Spinal cord (tissue), 10 donors: ENCODE measurements around the gene PIAS1. TPM values are rescaled to one million over a fixed set of nuclear protein-coding genes. Genes with fewer than 3 reads are reported as not detected.
A peak's percentile ranks its signal among the peaks of the same experiment; 100 is the strongest.
"Not testable (repeated sequence)": the region's sequence is repeated elsewhere in the genome, so short reads cannot be mapped to it uniquely, and the experiment has no call there.

Source experiments
- DNase-seq, 6 donors: peaks; one replicate each; pipeline versions ENCODE4 v3.0.0 to v3.0.0-alpha.2; 2013 to 2015; ENCODE audit warnings: low spot score in 6 of 6, low read depth in 4 of 6
- H3K27ac ChIP-seq: one replicate; pipeline ENCODE4 v1.5.1; 2013; ENCODE audit warnings: low read depth, low read length, control low read depth
- H3K27me3 ChIP-seq: one replicate; pipeline ENCODE4 v1.6.1; 2013; ENCODE audit warnings: low read length; ENCODE audit not compliant: control insufficient read depth, insufficient read depth
- H3K36me3 ChIP-seq: one replicate; pipeline ENCODE4 v1.6.1; 2013; ENCODE audit warnings: low read length; ENCODE audit not compliant: control insufficient read depth, insufficient read depth
- H3K4me1 ChIP-seq: one replicate; pipeline ENCODE4 v1.6.1; 2013; ENCODE audit warnings: low read length; ENCODE audit not compliant: control insufficient read depth, insufficient read depth
- H3K4me3 ChIP-seq: one replicate; pipeline ENCODE4 v1.5.1; 2013; ENCODE audit warnings: low read depth, low read length, control low read depth
- H3K9me3 ChIP-seq: one replicate; pipeline ENCODE4 v1.6.1; 2013; ENCODE audit warnings: low read length; ENCODE audit not compliant: control insufficient read depth, insufficient read depth
- WGBS: methylation state at CpG from one replicate; pipeline ENCODE4 v1.1.5; 2013; ENCODE audit warnings: missing lambda C conversion rate; ENCODE audit not compliant: insufficient coverage; 5-methylcytosine and 5-hydroxymethylcytosine counted together
- long read RNA-seq, 4 donors: transcript quantifications; one replicate each; lab custom pipeline, GENCODE V29; 2026
- polyA plus RNA-seq, 2 donors: library from polyadenylated mRNA; unstranded; fragments of 120-200 nt; gene quantifications; one replicate each; pipeline ENCODE4 v1.2.1, GENCODE V29; 2013; ENCODE audit not compliant: insufficient read length in 2 of 2
- total RNA-seq, 2 donors: library from RNA; depleted of rRNA in 1 of 2; stranded (reverse); fragments of 120-200 nt in 1 of 2; fragments of >200 nt in 1 of 2; gene quantifications; one replicate each; pipeline versions ENCODE4 v1.2.3 to v1.2.4, GENCODE V29; 2013 to 2014
- donor health status: healthy.

PIAS1 gene
- total RNA-seq (10 to 100 TPM; 38.4 to 48.5 TPM), polyA plus RNA-seq (10 to 100 TPM; 34.4 to 37.0 TPM)
- long read RNA-seq, donor 1, full-length matches to known transcripts, result 6 of 18 reads
- long read RNA-seq, donor 1, partial matches to known transcripts, result 12 of 18 reads
- long read RNA-seq, donor 1, other reads (novel, unspliced or antisense), result 0 of 18 reads
- long read RNA-seq, donor 2, full-length matches to known transcripts, result 3 of 3 reads
- long read RNA-seq, donor 2, partial matches to known transcripts, result 0 of 3 reads
- long read RNA-seq, donor 2, other reads (novel, unspliced or antisense), result 0 of 3 reads
- long read RNA-seq, donor 3, partial matches to known transcripts, result 18 of 18 reads
- long read RNA-seq, donor 3, other reads (novel, unspliced or antisense), result 0 of 18 reads
- long read RNA-seq, donor 4, full-length matches to known transcripts, result 6 of 62 reads
- long read RNA-seq, donor 4, partial matches to known transcripts, result 37 of 62 reads
- long read RNA-seq, donor 4, other reads (novel, unspliced or antisense), result 19 of 62 reads

DNA sequence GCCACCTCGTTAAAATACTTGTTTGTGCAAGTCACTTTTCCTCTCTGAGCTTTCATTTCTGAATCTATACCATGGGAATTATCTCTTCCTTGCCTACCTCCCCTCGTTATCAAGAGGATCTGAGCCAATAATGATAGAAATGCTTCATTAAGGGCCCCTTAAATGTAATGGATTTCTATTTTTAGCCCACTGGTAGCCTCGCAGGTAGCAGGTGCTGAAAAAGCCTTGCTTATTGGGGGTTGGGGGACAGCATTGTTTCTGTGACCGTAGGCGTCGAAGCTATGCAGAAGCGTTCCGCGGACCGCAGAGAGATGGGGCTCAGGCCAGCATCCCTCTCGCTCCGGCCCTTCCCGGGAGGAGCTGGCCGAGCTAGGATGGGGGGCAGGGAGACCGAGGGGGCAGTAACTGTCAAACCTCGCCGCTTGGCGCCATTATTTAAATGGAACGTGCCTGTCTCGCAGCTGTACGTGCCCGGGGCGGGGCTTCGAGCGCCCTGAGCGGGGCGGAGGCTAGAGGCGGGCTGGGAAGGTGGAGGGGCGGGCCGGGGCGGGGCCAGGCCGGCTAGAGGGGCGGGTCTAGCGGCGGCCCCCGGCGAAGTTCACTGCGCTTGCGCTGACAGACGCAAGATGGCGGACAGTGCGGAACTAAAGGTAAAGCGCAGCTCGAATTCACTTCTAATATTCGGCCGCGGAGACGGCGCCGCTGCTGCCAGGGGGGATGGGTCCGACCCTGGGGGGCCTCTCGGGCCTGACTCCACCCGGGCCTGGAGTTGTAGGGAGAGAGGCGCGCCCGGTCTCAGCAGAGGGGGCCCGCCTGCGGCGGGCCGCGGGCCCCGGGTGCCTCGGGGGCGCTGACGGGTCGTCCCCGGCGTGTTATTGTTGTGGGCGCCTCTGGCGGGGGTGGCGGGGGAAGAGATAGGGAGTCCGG lies at the start of gene PIAS1:
Gene PIAS1 (plus strand): TSS at position 615 of the 927 bp plus-strand sequence. CDS start 12 bp downstream, at position 627.
- WGBS, result under 1% methylated on average over 71 of the region's 72 CpGs
- no peaks in the 10 kb centered on the region for H3K36me3 ChIP-seq
- DNase-seq, result peak; percentile 77 to 98 (median 88)
- H3K9me3 ChIP-seq, result no peaks in the 10 kb centered on the region
- no peaks in the 10 kb centered on the region for H3K27me3 ChIP-seq
- H3K27ac ChIP-seq, result peak within 1 kb of the TSS; percentile 92
- H3K4me1 ChIP-seq, result peaks cover 3% of the 10 kb centered on the region
- peak within 1 kb of the TSS; percentile 82 for H3K4me3 ChIP-seq

DNA sequence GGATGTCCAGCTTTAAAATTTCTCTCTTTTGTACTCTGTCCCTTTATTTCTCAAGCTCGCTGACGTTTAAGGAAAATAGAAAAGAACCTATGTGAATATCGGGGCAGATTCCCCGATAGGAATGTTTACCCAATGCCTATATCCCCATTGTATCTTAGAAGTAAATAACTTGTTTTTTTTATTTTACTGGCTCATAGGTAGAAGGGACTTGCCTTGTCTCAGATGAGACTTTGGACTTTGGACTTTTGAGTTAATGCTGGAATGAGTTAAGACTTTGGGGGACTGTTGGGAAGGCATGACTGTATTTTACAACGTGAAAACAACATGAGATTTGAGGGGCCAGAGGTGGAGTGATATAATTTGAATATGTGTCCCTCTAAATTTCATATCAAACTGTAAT lies 46.5 kb upstream of the PIAS1 start:
- not testable (repeated sequence) for H3K27ac ChIP-seq, H3K4me3 ChIP-seq, DNase-seq, H3K4me1 ChIP-seq, H3K27me3 ChIP-seq, H3K9me3 ChIP-seq, H3K36me3 ChIP-seq
- WGBS, result no CpG with 5 or more reads among the region's 5 CpGs

DNA sequence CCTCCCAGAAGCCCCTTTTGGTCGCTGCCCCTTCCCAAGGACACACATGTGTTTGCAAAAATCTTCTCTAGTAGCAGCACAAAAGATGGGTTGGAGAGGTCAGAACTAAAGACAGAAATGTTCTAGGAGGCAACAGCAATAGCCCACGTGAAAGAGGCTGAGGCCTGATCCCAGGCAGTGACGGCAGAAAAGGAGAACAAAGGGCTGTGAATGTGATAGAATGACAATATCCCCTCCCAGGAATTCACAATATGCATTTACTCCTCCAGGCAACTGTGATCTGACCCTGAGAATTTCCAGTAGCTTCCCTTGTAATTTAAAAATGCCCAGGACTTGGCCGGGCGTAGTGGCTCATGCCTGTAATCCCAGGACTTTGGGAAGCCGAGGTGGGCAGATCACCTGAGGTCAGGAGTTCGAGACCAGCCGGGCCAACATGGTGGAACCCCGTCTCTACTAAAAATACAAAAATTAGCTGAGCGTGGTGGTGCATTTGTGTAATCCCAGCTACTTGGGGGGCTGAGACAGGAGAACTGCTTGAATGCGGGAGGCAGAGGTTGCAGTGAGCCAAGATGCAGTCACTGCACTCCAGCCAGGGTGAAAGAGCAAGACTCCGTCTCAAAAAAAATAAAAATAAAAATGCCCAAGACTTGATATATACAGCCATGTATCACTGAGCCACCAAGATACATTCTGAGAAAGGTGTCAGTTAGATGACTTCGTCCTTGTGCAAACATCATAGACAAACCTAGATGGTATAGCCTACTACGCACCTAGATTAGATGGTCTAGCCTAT lies 43.6 kb upstream of the PIAS1 start:
- WGBS, result 87% methylated on average over 9 of the region's 14 CpGs

DNA sequence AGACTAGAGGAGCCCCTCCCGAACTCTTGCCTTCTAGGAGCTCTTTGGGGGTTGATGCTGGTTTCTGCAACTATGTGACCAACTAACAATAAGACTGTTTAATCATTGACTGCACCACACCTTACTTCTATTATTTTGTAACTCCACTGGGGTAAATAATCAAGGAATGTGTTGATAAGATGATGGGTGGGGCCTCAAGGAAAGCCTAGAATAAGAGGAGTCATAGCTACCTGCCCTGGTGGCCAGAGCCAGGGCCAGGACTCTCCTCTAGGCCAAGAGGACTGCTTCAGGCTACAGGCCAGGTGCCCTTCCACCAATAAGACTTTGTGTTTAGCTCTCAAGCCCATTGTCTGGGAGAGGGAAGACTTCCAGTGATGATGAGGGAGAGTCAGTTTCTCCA lies 41.2 kb upstream of the PIAS1 start:
- Histone ChIP-seq H3K27ac (no peak overlapping the region), H3K4me3 (no peak overlapping the region), H3K9me3 (no peaks in the 10 kb centered on the region), H3K27me3 (no peaks in the 10 kb centered on the region), H3K4me1 (no peaks in the 10 kb centered on the region), H3K36me3 (no peaks in the 10 kb centered on the region)
- no peak for DNase-seq
- no CpG with 5 or more reads among the region's 1 CpG for WGBS

More for the DNA sequence above, 43.6 kb upstream of the PIAS1 start:
- Histone ChIP-seq H3K4me3 (no peak overlapping the region), H3K27ac (no peak overlapping the region), H3K9me3 (no peaks in the 10 kb centered on the region), H3K27me3 (no peaks in the 10 kb centered on the region), H3K4me1 (no peaks in the 10 kb centered on the region), H3K36me3 (no peaks in the 10 kb centered on the region)
- DNase-seq, result no peak

DNA sequence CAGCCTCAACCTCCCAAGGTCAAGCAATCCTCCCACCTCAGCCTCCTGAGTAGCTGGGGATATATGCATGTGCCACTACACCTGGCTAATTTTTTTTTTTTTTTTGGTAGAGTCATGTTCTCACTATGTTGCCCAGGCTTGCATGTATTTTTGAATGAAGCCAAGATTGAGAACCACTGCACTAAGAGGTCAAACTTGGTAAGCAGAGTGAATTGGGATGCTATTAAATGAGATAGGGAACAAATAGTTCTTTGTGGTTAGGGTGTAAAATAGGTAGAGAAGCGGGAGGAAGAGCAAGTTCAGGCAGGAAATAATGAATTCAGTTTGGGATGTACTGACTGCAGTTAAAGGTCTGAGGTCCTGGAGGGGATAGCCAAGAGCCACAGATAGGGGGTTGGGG lies 39.9 kb upstream of the PIAS1 start:
- WGBS, result 86% methylated on average over 1 of the region's 1 CpG
- H3K27me3 ChIP-seq, result no peaks in the 10 kb centered on the region
- H3K9me3 ChIP-seq, result no peaks in the 10 kb centered on the region

DNA sequence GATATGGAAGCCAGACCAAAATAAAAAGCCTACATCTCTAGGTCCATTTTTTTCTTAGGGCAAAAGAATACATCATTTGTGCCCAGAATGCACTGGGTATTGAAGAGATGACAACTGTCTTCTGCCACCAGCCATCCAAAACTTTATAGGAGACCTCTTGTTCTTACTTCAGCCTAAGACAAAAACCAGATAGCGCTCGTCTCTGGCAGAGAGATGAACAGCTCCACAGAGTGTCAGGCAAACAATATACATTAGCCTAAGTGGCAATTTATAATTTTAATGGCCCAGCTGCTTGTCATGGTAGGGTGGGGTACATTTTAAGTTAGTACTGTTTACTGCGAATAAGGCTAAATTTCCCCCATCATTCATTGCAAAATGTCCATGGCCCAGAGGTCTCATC lies 38.9 kb upstream of the PIAS1 start:
- H3K27ac ChIP-seq, result no peak overlapping the region
- DNase-seq, result no peak
- no peaks in the 10 kb centered on the region for H3K4me1 ChIP-seq
- no peaks in the 10 kb centered on the region for H3K36me3 ChIP-seq
- H3K27me3 ChIP-seq, result no peaks in the 10 kb centered on the region
- no peak overlapping the region for H3K4me3 ChIP-seq
- no peaks in the 10 kb centered on the region for H3K9me3 ChIP-seq
- WGBS, result no CpG with 5 or more reads among the region's 3 CpGs

More for the DNA sequence above, 39.9 kb upstream of the PIAS1 start:
- no peak for DNase-seq
- Histone ChIP-seq H3K4me3 (no peak overlapping the region), H3K27ac (no peak overlapping the region), H3K36me3 (no peaks in the 10 kb centered on the region), H3K4me1 (no peaks in the 10 kb centered on the region)

DNA sequence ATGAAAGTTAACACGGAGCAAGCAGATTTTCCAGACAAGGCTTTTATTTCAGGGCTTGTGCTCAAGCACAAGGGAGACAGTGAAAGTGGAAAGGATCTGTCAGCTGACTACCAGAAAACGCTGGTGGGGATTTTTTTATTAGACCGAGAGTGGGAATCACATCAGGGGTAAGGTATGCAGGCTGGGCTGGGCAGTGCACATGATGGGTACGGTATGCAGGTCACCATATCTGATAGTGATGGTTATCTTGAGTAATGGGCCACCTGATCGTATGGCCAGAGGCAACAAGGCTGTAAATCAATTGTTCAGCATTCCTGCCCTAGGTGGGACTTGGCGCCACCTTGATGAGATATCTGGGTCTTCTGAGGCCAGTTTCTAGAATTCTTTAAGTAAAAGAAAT lies 36.9 kb upstream of the PIAS1 start:
- WGBS, result 91% methylated on average over 6 of the region's 6 CpGs
- Histone ChIP-seq H3K36me3 (no peaks in the 10 kb centered on the region), H3K4me1 (no peaks in the 10 kb centered on the region), H3K27me3 (no peaks in the 10 kb centered on the region), H3K27ac (no peak overlapping the region), H3K4me3 (no peak overlapping the region), H3K9me3 (no peaks in the 10 kb centered on the region)
- DNase-seq, result no peak

DNA sequence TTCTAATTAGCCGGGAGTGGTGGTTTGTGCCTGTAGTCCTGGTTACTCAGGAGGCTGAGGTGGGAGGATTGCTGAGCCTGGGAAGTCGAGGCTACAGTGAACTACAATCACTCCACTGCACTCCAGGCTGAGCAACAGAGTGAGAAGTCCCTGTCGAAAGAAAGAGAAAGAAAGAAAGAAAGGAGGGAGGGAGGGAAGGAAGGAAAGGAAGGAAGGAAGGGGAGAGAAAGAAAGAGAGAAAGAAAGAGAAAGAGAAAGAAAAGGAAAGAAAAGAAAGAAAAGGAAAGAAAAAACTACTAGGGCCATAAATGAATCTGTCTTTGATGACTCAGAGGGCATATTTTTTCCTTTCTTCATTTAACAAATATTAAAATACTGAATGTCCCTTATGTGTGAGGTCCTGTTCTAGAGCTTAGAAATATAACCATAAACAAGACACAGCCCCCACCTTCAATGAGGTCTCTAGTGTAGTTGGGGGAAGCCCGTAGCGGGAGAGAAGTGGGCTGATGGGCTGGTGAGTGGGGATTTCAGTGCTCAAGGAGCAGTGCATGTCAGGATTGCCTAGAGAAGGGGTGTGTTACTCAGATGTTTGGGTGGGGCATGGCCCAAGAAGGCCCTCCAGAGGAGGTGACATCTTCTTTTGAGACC lies 35.2 kb upstream of the PIAS1 start:
- no peak overlapping the region for H3K27ac ChIP-seq
- WGBS, result 96% methylated on average over 3 of the region's 5 CpGs
- H3K27me3 ChIP-seq, result no peaks in the 10 kb centered on the region
- H3K36me3 ChIP-seq, result no peaks in the 10 kb centered on the region
- no peak overlapping the region for H3K4me3 ChIP-seq
- H3K4me1 ChIP-seq, result no peaks in the 10 kb centered on the region
- DNase-seq, result no peak
- H3K9me3 ChIP-seq, result no peaks in the 10 kb centered on the region
